HepG2 (cell line): ENCODE data around the gene C2orf92. TPM values are rescaled to one million over a fixed set of nuclear protein-coding genes. Genes with fewer than 3 reads are reported as not detected.

Experiments
- ATAC-seq: fragments of 200-7000 bp; cut with Tn5 transposase; 3 replicates; pipeline ENCODE4 v1.9.1; 2020; ENCODE audit warnings: mild to moderate bottlenecking, moderate library complexity
- BruUV-seq: library from RNA; stranded (reverse); fragments of 400-500 nt; replicated peaks from 2 replicates; lab custom pipeline; 2021; lab: Mats Ljungman, UMichigan
- CTCF ChIA-PET: fragments of 300-600 bp; formaldehyde crosslinking; extraction: SDS; loops from one replicate; lab custom pipeline; 2021; ENCODE audit warnings: low total read pairs, inconsistent platforms, low intra/inter-chr PET ratio; lab: Yijun Ruan, JAX
- POLR2A ChIA-PET: fragments of 350-600 bp; sonication (Branson Sonifier 250); formaldehyde crosslinking; loops from one replicate; lab custom pipeline; 2020; ENCODE audit warnings: antibody characterized with exemption, inconsistent platforms; lab: Yijun Ruan, JAX
- DNase-seq: peaks from one replicate; pipeline ENCODE4 v3.0.0-alpha.2; 2015; ENCODE audit warnings: low spot score
- FAIRE-seq: peaks from 3 replicates; lab custom pipeline; 2011; peaks lifted over from hg19 to GRCh38; lab: Jason Lieb, UNC
- H2AFZ ChIP-seq: one replicate; pipeline ENCODE4 v1.6.1; 2011; ENCODE audit warnings: low read length, inconsistent platforms
- H3K27ac ChIP-seq: fragments of 300-600 bp; 3 replicates; pipeline ENCODE4 v1.8.0; 2011; ENCODE audit warnings: mixed run types, mild to moderate bottlenecking, mixed read lengths, low read length, inconsistent platforms; ENCODE audit not compliant: insufficient read depth; ENCODE audit errors: extremely low read length
- H3K27me3 ChIP-seq, 2 experiments: fragments of 200-600 bp in 1 of 2; 2 replicates in 1 of 2; 3 replicates in 1 of 2; pipeline versions ENCODE4 v1.6.0 to v1.8.0; 2011; ENCODE audit warnings: low read length in 2 of 2, mild to moderate bottlenecking in 2 of 2, moderate library complexity in 2 of 2, inconsistent platforms in 1 of 2; ENCODE audit not compliant: insufficient read depth in 2 of 2, control insufficient read depth in 1 of 2
- H3K36me3 ChIP-seq, 2 experiments: fragments of 200-600 bp in 1 of 2; replicated peaks in 1 of 2; 2 replicates in 1 of 2; 3 replicates in 1 of 2; pipeline versions ENCODE4 v1.5.1 to v1.8.0; 2011; ENCODE audit warnings: low read length in 2 of 2, inconsistent platforms in 1 of 2; ENCODE audit not compliant: insufficient read depth in 2 of 2, control insufficient read depth in 1 of 2
- H3K4me1 ChIP-seq: 2 replicates; pipeline ENCODE4 v1.5.1; 2012; ENCODE audit warnings: low read length, inconsistent platforms; ENCODE audit not compliant: insufficient read depth
- H3K4me2 ChIP-seq: 2 replicates; pipeline ENCODE4 v1.6.0; 2011; ENCODE audit warnings: low read depth, low read length, inconsistent platforms
- H3K4me3 ChIP-seq, 3 experiments: fragments of 200-600 bp in 1 of 3; sonication (generic), shearing (Covaris generic) in 1 of 3; replicated peaks in 1 of 3; 2 replicates each; pipeline ENCODE4 v1.5.1; 2011 to 2016; ENCODE audit warnings: low read length in 3 of 3, inconsistent platforms in 2 of 3, low read depth in 2 of 3, mild to moderate bottlenecking in 2 of 3, control low read depth in 1 of 3, mixed read lengths in 1 of 3; ENCODE audit not compliant: insufficient read depth in 1 of 3
- H3K79me2 ChIP-seq: one replicate; pipeline ENCODE4 v1.6.1; 2011; ENCODE audit warnings: low read length, inconsistent platforms; ENCODE audit not compliant: insufficient read depth
- H3K9ac ChIP-seq: 2 replicates; pipeline ENCODE4 v1.6.0; 2011; ENCODE audit warnings: mild to moderate bottlenecking, low read depth, low read length, inconsistent platforms; ENCODE audit not compliant: insufficient read depth
- H3K9me3 ChIP-seq: 2 replicates; pipeline ENCODE4 v1.5.1; 2012; ENCODE audit warnings: mild to moderate bottlenecking, low read length
- H4K20me1 ChIP-seq: 2 replicates; pipeline ENCODE4 v1.6.0; 2011; ENCODE audit warnings: inconsistent platforms, mild to moderate bottlenecking, low read length, moderate library complexity; ENCODE audit not compliant: insufficient read depth
- ERF ChIP-seq: IDR thresholded peaks from 2 replicates; pipeline ENCODE4 v1.6.1; 2018; ENCODE audit warnings: missing biosample characterization, missing genetic modification reagents
- HNRNPK ChIP-seq: fragments of 200-400 bp; formaldehyde crosslinking; IDR thresholded peaks from 2 replicates; pipeline ENCODE4 v1.6.1; 2018; ENCODE audit warnings: low read length, low read depth, moderate library complexity, mild to moderate bottlenecking; ENCODE audit not compliant: poor library complexity, severe bottlenecking
- RARA ChIP-seq: IDR thresholded peaks from 2 replicates; pipeline ENCODE4 v1.6.1; 2016; ENCODE audit warnings: missing genetic modification reagents, missing compliant biosample characterization
- RBAK ChIP-seq: sonication (generic); formaldehyde crosslinking; IDR thresholded peaks from 2 replicates; pipeline ENCODE4 v1.5.1; 2020; ENCODE audit warnings: mild to moderate bottlenecking, missing genetic modification reagents
- RXRB ChIP-seq: IDR thresholded peaks from 2 replicates; pipeline ENCODE4 v1.6.1; 2016; ENCODE audit warnings: borderline replicate concordance, missing genetic modification reagents, missing compliant biosample characterization
- ZNF441 ChIP-seq: sonication (generic); formaldehyde crosslinking; IDR thresholded peaks from 2 replicates; pipeline ENCODE4 v1.7.0; 2021; ENCODE audit warnings: missing genetic modification reagents, borderline replicate concordance
- WGBS: methylation state at CpG from one replicate; pipeline ENCODE4 v1.1.6; 2017; ENCODE audit warnings: low lambda C conversion rate; 5-methylcytosine and 5-hydroxymethylcytosine counted together
- in situ Hi-C: cut with HindIII; loops from 2 replicates; pipeline ENCODE4 v1.10.0; 2017; ENCODE audit warnings: low pct_unique_long_range_greater_than_20kb; ENCODE audit not compliant: extremely low pct_ligation_motif_present
- intact Hi-C: fragments of 100-400 bp; cut with micrococcal nuclease; formaldehyde crosslinking; loops from one replicate; pipeline ENCODE4 v1.10.0; 2022; ENCODE audit not compliant: unreplicated experiment
- polyA plus RNA-seq, 8 experiments: library from polyadenylated mRNA; depleted of rRNA in 3 of 8; stranded (reverse) in 7 of 8; unstranded in 1 of 8; fragments of >200 nt; fragmentation: Illumina TruSeq in 4 of 8; extraction: Trizol in 4 of 8; gene quantifications; 2 replicates each; pipeline versions ENCODE4 v1.2.1 to v1.2.3, GENCODE V29; 2011 to 2016; ENCODE audit warnings: low read depth in 4 of 8, missing spikeins in 1 of 8, mixed read lengths in 1 of 8; ENCODE audit not compliant: insufficient read depth in 1 of 8
- total RNA-seq, 5 experiments: library from RNA; depleted of rRNA; stranded (reverse); fragments of >200 nt; fragmentation: Illumina TruSeq; extraction: Trizol; gene quantifications; 2 replicates each; pipeline ENCODE4 v1.2.3, GENCODE V29; 2016; ENCODE audit warnings: low read depth in 1 of 5
- TF ChIP-seq, protein P1 (sequence below): sonication (generic); formaldehyde crosslinking; IDR thresholded peaks from 2 replicates; pipeline ENCODE4 v1.5.1; 2020; ENCODE audit warnings: missing genetic modification reagents, mild to moderate bottlenecking, borderline replicate concordance

Gene C2orf92
- total and polyA plus RNA-seq, 2 of the 13 experiments (the other 11 are each of a cell fraction or from before 2014, with no cell fraction given): 4.9 to 5.0 TPM

GRCh38 chr2:97749581-97749980 is 80.1 kb downstream of the C2orf92 start:
- Histone ChIP-seq H3K9me3 (no peaks in the 10 kb centered on the region), H3K27me3 (no peaks in the 10 kb centered on the region), H3K36me3 (peaks cover 0 to under 1% of the 10 kb centered on the region in 2 experiments; a peak in 1 of 5 replicates)
- WGBS: 77% methylated on average over 5 of the region's 5 CpGs
- ATAC-seq (no peak), FAIRE-seq (no peak)
- TF ChIP-seq ERF (CRISPR knock-in tag): no peak
- no peak for TF ChIP-seq RARA (CRISPR knock-in tag)
- TF ChIP-seq RXRB (CRISPR knock-in tag): no peak
- no peak for TF ChIP-seq ZNF441 (CRISPR knock-in tag)
- TF ChIP-seq, all 625 proteins: peak for 0
- no peak for DNase-seq
- no peak overlapping the region for H3K9ac ChIP-seq
- no peaks in the 10 kb centered on the region for H4K20me1 ChIP-seq
- no peak overlapping the region for H3K4me2 ChIP-seq
- no peaks in the 10 kb centered on the region for H3K4me1 ChIP-seq
- in situ Hi-C loops: no loop called here
- BruUV-seq: no TSS peak
- intact Hi-C loops: loop anchor here (2.0 to 5.0 kb wide), 2 partner anchors 47 to 159 kb away; no protein-coding TSS in a partner anchor
- no peaks in the 10 kb centered on the region for H3K79me2 ChIP-seq
- no peak overlapping the region for H3K27ac ChIP-seq
- CTCF ChIA-PET: no interaction called here
- POLR2A ChIA-PET: no interaction called here
- no peak overlapping the region for H2AFZ ChIP-seq
- H3K4me3 ChIP-seq: no peak overlapping the region

DNA sequence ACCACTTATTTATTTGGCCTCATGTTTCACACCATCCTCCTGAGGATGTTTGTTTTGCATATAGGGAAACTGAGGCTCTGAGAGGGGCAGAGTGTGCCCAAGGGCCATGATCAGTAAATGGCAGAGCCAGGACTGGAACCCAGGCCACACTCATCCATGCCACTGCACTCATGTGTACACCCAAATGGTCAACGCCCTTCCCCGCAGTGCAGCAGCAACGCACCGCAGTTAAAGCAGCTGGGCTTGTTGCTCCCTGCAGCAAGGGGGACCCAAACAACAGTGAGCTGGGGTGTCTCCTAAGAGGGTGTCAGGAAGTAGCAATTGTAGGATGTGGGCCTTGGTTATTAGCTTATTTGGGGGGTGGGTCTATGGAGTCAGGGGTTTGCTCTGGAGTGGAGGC is 80.5 kb downstream of the C2orf92 start:
- Histone ChIP-seq H3K4me2 (no peak overlapping the region), H3K27ac (no peak overlapping the region), H4K20me1 (no peaks in the 10 kb centered on the region), H3K4me3 (no peak overlapping the region), H3K4me1 (no peaks in the 10 kb centered on the region), H3K79me2 (no peaks in the 10 kb centered on the region), H3K9me3 (no peaks in the 10 kb centered on the region), H3K36me3 (peaks cover 0 to 5% of the 10 kb centered on the region in 2 experiments; a peak in 1 of 5 replicates), H3K27me3 (no peaks in the 10 kb centered on the region), H2AFZ (no peak overlapping the region), H3K9ac (no peak overlapping the region)
- CTCF ChIA-PET: no interaction called here
- ATAC-seq (no peak), DNase-seq (no peak), FAIRE-seq (no peak)
- POLR2A ChIA-PET: no interaction called here
- intact Hi-C loops (no loop called here), in situ Hi-C loops (no loop called here)
- TF ChIP-seq RBAK (CRISPR knock-in tag) (no peak), HNRNPK (no peak)
- TF ChIP-seq, protein P1, sequence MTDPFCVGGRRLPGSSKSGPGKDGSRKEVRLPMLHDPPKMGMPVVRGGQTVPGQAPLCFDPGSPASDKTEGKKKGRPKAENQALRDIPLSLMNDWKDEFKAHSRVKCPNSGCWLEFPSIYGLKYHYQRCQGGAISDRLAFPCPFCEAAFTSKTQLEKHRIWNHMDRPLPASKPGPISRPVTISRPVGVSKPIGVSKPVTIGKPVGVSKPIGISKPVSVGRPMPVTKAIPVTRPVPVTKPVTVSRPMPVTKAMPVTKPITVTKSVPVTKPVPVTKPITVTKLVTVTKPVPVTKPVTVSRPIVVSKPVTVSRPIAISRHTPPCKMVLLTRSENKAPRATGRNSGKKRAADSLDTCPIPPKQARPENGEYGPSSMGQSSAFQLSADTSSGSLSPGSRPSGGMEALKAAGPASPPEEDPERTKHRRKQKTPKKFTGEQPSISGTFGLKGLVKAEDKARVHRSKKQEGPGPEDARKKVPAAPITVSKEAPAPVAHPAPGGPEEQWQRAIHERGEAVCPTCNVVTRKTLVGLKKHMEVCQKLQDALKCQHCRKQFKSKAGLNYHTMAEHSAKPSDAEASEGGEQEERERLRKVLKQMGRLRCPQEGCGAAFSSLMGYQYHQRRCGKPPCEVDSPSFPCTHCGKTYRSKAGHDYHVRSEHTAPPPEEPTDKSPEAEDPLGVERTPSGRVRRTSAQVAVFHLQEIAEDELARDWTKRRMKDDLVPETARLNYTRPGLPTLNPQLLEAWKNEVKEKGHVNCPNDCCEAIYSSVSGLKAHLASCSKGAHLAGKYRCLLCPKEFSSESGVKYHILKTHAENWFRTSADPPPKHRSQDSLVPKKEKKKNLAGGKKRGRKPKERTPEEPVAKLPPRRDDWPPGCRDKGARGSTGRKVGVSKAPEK: no peak
- no TSS peak for BruUV-seq
- 97% methylated on average over 4 of the region's 4 CpGs for WGBS
